ENCODE measurements around the gene TTLL6.
"Not testable (repeated sequence)": the region's sequence is repeated elsewhere in the genome, so short reads cannot be mapped to it uniquely, and the experiment has no call there.

Gene TTLL6

DNA sequence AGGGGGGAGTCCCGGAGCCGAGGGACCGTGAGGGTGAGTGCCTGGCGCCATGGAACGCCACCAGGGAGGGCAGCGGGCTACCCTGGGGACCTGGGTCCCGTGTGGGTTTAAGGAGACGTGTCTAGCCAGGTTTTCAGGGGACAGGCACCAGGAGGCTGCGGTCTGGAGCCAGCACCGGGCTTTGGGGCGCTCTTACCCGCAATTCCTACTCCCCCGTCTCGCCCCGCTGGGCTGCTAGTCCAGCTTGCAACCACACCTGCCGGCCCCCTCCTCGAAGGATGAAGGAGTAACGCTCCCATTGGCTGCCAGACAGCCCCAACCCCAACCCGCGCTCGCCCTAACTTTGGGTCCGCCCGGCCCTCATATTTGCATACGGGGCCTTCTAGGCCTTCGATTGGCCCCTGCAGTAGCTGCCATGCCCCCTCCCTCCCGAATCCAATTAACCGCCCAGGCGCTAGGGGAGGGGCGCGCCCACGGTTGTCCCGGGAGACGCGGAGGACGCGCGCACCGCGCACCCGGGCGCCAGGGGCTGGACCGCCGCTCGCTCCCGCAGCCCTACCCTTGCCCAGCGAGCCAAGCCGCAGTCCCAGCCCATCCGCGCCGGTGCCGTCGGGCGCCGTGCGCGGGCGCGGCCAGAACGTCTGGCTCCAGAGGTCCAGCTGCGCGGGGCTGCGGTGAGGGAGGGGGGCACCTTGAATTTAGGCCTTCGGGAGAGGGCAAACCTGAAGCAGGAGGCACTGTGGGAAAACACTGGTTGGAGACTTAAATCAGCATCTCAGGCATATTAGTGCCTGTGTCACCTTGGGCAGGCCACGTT, at the start of gene TTLL6:
Gene TTLL6, minus strand, starts transcription at position 456 of the 817 bp plus-strand sequence. Its CDS starts 157 bp downstream, at position 299.
- in situ Hi-C loops (cut with MboI; ENCODE audit: low sequenced_read_pairs), result no loop called here

DNA sequence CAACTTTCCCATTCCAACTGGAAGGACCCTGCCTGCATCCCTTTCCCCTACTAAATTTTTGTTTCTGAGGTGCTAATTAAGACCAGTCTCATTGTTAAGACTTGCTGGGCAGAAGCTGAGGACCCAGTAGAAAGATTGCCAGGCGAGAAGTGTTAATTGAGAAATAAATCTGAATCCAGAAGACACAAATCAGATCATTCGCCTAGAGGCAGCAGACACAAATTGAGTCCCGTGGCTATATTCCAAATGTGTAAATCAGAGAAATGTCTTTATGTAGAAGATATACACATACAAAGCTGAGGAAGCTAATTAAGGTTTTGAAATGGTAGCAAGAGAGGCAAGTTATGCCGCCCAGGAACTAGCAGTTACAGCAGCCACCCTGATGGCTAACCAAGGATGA, 43.4 kb upstream of the TTLL6 start:
- in situ Hi-C loops (cut with MboI; ENCODE audit: low sequenced_read_pairs), result no loop called here

DNA sequence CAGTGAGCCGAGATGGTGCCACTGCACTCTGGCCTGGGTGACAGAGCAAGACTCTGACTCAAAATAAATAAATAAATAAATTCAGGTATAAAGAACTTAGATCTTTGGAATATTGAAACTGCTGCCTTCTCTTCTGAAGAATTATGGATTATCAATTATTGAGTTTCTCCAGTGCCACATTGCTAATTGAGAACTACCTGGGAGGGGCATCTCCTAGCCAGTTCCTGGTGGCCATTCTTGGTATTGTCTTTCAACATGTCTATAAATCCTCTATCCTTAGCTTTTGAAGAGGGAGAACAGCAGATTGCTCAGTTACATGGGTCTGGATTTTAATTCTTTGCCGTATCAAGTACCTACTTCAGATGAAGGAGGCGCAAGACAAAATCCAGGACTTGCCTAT, 43.0 kb upstream of the TTLL6 start:
- in situ Hi-C loops (cut with MboI; ENCODE audit: low sequenced_read_pairs), result no loop called here

DNA sequence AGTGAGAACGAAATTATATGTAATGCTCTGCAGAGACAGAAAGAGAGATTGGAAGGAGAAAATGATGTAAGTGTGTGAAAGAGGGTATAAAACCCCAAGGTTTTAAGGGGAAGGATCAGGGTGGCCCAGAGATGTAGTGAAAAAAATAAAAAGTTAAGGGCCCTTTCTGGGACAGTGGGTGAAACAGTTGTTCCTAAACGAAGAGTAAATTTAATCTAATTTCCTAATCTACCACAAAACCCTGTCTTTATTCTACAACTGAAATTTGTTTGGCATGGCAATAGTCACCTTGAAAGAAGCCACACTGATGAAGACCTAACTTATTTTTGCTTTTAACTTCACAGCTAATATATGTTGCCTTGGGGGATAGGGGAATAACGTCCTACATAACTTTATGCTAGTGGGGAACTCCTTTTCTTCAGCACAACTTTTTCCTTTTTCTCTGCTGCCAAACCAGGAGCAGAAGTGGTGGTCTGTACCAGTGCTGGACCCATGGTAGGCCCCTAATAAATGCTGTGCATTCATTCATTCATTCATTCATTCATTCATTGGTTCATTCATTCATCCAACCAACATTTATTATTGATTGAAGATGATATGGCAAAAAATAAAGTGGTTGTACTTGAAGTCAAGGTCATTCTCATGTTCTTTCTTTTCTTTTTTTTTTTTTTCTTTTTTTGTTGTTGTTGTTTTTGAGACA, 39.2 kb upstream of the TTLL6 start:
- in situ Hi-C loops (cut with MboI; ENCODE audit: low sequenced_read_pairs), result no loop called here

DNA sequence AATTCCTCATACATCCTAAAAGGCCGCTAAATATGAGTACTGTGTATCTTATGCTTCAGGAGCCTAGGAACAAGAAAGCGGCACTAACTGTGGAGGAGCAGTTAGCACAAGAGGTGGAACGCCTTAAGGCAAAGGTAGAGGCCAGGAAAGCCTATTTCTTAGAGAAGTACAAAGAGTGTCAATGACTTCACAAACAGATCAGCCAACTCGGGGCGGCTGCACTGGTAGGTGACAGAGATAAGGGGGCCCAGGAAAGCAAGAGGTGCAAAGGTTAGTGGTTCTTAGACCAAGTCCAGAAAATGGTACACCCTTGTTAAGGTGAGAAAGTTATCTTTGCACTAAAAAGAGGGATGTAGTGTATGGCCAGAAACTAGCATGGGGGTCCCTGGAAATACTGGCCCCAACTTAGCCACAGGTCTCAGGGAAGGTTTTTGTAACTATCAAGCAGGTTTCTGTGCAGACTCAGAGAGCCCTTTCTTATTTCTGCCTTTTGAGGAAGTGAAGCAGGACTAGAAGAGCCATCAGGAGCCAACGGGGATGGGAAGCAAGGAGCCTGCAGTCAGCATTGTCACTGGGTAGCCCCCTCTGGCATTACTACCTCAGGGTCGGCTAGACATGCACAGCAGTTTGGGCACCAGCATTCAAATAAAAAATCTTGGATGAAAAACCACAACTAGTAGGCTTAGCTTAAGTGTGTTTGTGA, 37.9 kb upstream of the TTLL6 start:
- in situ Hi-C loops (cut with MboI; ENCODE audit: low sequenced_read_pairs), result no loop called here

DNA sequence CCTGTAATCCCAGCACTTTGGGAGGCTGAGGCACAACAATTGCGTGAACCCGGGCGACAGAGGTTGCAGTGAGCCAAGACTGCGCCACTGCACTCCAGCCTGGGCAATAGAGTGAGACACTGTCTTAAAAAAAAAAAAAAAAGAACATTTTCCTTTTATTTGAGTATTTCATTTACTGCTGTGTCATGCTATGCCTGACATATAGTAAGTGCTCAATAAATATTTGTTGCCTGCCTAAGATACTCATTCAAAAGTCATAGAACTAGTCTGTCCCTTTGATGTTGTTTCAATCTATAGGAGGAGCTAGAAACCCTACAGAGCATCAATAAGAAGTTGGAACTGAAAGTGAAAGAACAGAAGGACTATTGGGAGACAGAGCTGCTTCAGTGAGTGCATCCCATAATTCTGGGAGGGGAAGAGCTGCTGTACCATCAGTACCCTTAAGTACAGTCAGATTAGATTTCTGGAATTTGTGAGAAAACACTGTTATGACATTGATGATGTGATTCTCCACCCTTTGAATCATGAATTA, 33.8 kb upstream of the TTLL6 start:
- in situ Hi-C loops (cut with MboI; ENCODE audit: low sequenced_read_pairs), result no loop called here

DNA sequence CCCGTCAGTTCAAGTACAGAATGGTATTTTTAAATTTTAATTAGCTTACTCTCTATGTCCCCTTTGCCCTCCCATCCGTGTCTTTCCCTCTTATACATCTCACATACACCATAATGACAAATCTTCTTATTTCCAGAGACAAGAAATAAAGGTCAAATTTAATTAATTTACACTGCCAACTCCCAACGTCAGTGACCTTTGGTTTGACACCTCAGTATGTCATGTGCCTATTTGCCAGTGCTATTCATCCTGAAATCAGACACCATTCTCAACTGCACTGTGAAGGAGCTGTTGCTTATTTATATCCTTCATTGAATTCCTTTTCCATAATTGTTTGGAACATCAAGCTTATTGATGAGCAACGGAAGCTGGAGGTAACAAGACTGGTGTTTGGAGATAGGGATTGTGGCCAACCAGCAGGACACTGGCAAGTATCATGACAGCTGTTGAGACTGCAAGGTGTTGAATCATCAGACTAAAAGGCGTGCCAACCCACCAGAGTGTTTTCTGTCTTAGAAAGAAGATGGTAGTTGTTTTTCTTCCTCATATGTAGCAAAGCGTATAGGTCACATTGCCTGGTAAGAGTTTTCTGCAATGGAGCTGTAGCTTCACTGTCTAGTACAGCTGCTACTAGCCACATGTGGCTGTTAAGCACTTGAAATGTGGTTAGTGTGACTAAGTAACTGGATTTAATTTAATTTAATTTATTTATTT, 26.3 kb upstream of the TTLL6 start:
- in situ Hi-C loops (cut with MboI; ENCODE audit: low sequenced_read_pairs), result no loop called here

DNA sequence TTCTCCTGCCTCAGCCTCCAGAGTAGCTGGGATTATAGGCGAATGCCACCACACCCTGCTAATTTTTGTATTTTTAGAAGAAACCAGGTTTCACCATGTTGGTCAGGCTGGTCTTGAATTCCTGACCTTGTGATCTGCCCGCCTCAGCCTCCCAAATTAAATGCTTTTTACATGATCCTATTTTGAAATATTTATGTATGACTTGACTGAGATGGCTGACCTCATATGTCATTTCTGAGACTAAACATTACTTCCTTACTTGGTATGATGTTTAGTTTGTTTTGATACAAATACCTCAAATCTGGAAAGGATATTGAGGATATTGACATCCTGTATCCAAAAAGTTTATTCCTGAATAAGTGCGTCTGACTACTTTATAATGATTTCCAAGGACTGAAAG, 25.7 kb upstream of the TTLL6 start:
- in situ Hi-C loops (cut with MboI; ENCODE audit: low sequenced_read_pairs), result no loop called here

DNA sequence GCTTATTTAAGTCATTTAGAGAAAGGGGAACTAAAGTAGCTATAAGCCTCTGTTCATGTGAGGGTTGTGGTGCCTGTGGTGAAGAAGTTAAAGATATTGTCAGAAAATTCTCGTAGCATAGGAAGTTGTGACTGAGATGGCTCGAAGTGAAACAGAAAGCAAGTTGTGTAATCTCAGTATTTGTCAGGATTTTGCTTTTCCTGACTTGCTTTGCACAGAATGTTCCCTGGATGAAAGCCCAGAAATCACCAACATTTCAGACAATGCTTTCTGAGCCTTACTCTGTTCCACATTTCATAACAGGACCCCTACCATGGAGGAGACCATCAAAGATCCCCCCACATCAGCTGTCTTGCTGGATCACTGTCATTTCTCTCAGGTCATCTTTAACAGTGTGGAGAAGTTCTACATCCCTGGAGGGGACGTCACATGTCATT, 24.4 kb upstream of the TTLL6 start:
- in situ Hi-C loops (cut with MboI; ENCODE audit: low sequenced_read_pairs), result no loop called here

DNA sequence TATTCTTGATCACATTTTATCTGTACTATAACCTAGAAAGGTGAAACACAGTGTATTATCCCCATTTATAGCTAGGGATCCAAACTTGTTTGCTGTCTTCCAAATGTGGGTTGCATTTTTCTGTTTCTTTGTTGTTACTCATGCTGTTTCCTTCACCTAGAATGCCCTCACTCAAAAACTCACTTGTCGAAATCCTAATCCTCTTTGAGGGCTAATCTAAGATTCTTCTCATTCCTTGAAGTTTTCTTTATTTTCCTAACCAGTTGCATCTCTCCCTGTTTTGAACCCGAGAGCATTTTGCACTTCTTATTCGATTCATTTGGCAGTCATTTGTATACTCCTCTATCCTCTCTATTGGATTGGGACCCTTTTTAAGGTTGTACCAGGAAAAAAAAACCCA, 23.4 kb upstream of the TTLL6 start:
- in situ Hi-C loops (cut with MboI; ENCODE audit: low sequenced_read_pairs), result no loop called here

DNA sequence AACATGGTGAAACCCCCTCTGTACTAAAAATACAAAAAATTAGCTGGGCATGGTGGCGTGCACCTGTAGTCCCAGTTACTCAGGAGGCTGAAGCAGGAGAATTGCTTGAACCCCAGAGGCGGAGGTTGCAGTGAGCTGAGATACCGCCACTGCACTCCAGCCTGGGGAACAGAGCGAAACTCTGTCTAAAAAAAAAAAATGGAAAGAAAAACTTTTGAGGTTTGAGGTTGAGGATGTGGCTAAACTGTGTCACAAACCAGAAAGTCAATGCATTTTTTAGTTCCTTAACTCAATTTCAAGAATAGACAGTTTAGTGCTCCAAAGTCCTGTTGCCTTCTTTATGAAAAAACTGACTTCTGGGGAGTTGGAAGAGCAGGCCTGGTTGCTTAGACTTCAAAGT, 20.4 kb upstream of the TTLL6 start:
- in situ Hi-C loops (cut with MboI; ENCODE audit: low sequenced_read_pairs), result not testable (repeated sequence)

DNA sequence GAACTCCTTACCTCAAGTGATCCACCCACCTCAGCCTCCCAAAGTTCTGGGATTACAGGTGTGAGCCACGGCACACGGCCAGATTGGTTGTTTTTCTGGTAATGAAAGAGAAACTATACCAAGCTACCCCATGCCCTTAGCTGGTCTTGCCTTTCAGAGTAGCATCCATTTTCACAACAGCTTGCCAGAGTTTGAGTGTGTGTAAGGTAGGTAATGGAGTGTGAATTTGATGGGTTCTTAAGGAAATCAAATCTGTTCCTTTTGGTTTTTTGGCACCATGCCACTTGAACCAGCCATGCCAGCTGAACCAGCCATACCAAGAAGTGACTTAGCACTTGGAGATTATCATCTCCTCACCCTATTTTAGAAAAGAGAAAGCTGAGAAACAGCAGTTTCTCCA, 18.9 kb upstream of the TTLL6 start:
- in situ Hi-C loops (cut with MboI; ENCODE audit: low sequenced_read_pairs), result no loop called here

DNA sequence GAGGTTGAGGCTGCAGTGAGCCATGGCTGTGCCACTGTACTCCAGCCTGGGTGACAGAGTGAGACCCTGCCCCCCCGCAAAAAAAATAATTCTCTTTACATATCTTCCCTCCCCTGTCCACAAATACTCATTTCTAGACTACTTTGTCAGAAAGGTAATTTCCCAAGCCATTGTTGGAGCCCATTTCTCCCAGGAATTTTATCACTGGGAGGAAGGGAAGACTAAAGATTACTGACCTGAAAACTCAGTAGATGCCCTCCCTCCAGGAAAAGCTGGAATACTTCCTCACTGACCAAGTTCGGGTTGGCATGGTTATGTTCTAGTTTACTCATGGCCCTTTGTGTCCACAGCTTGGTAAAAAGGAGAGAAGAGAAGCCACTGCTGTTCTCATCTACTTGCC, 17.9 kb upstream of the TTLL6 start:
- in situ Hi-C loops (cut with MboI; ENCODE audit: low sequenced_read_pairs), result no loop called here

DNA sequence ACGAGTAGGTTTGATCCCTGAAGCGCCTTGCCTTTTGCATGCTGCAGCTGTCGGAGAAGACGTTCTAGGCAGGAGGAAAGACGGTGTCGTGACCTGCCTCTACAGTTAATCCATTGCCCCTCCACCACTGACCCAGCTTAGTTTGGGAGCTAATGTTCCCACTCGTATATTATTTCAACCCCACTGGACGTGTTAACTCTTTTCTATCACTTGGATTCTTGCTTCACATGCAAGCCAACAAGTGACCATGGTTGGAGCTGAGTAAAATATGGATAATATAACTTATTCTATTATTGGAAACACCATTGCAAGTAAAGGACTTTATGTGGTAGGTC, 14.5 kb upstream of the TTLL6 start:
- in situ Hi-C loops (cut with MboI; ENCODE audit: low sequenced_read_pairs), result no loop called here

DNA sequence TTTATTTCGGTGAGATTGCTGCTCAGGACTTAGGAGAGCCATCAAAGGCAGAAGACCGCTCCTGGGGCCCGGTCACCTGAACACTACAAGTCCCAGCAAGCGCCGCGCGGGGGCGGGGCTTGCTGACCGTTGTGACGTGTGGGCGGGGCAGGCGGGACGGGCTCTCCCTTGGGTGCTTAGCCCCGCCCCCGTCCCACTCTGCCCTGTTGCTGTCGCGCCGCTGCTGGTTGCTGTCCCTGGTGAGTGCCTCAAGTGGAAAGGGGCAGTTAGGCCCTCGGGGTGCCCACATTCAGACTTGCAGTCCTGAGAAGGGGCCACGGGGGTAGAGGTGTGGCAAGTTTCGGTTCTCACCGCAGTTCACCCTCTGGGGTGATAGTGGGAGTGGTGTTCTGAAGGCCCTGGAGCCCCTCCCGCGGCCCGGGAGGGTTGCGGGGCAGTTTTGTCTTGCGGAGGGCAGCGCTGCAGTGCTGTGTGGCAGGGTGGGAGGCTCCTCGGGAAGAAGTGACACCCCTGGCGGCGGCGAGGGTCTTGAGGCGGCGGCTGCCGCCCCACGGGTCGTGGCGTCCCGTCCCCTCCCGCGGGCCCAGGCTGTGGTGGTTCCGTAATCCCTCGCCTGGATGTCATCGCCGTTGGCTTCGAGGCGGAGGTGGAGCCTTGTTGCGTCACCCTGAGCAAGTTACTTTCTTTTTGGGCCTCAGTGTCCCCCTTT, 14.0 kb upstream of the TTLL6 start, which contains the start of gene CALCOCO2:
Gene CALCOCO2, plus strand, starts transcription at position 196 of the 709 bp plus-strand sequence. CDS start 10,673 bp downstream, outside the sequence.
- in situ Hi-C loops (cut with MboI; ENCODE audit: low sequenced_read_pairs), result no loop called here

DNA sequence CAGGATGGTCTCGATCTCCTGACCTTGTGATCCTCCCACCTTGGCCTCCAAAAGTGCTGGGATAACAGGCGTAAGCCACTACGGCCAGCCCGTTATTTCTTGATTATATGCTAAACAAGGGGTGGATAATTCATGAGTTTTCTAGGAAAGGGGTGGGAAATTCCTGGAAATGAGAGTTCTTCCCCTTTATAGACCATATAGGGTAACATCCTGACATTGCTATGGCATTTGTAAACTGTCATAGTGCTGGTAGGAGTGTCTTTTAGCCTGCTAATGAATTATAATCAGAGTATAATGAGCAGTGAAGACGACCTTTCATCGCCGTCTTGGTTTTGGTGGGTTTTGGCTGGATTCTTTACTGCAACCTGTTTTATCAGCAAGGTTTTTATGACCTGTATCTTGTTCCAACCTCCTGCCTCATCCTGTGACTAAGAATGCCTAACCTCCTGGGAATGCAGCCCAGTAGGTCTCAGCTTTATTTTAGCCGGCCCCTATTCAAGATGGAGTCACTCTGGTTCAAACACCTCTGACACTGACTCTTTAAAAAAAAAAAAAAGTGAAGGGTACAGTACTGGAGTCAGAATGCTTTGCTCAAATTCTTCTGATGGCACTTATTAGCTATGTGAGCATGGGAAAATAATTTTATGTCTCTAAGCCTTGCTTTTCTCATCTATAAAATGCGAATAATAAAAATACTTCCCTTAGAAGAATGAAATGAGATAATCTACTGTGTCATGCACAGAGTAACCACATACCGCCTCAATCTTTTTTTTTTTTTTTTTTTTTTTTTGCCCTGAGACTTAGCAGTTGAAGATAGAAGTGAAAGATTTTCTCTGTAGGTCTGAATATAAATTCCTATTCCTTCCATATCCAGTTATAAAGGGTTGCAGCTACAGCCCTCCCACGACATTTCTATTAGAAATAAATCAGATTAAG, 8.7 kb upstream of the TTLL6 start:
- in situ Hi-C loops (cut with MboI; ENCODE audit: low sequenced_read_pairs), result no loop called here

DNA sequence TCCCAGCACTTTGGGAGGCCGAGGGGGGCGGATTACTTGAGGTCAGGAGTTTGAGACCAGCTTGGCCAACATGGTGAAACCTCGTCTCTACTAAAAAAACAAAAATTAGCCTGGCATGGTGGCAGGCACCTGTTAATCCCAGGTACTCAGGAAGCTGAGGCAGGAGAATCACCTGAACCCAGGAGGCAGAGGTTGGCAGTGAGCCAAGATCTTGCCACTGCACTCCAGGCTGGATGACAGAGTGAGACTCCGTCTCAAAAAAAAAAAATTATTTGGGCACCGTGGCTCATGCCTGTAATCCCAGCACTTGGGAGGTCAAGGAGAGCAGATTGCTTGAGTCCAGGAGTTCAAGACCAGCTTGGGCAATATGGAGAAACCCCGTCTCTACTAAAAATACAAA, 3.9 kb upstream of the TTLL6 start:
- in situ Hi-C loops (cut with MboI; ENCODE audit: low sequenced_read_pairs), result not testable (repeated sequence)

DNA sequence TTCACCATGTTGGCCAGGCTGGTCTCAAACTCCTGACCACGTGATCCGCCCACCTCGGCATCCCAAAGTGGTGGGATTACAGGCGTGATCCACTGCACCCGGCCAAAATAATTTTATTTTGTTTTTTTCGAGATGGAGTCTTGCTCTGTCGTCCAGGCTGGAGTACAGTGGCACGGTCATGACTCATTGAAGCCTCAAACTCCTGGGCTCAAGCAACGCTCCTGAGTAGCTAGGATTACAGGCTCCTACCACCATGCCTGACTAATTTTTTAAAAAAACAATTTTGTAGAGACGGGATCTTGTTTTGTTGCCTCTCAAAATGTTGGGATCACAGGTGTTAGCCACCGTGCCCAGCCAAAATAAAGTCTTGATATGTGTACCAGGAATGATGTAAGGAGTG, 2.4 kb upstream of the TTLL6 start:
- in situ Hi-C loops (cut with MboI; ENCODE audit: low sequenced_read_pairs), result no loop called here

DNA sequence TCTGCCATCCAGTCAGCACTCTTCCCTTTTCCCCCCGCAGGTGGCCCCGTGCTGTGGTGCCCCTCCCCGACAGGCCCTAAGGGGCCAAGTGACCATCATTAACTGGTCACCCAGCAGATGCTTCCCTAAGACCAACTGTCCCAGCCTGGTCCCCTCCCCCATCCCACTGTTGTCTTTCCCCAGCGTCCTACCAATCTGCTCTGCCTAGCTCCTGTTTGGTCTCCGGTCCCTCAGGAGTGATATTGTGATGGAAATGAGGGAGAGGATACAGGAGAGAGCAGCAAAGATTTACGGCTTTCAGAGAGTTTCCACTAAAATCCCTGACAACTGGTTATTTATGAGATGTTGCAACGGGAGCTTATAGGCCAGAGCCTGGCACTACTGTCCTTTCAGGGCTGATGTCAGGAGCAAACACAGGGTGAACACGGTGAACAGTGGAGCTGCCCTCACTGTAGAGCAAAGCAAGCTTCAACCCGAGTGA, 1.4 kb upstream of the TTLL6 start:
- in situ Hi-C loops (cut with MboI; ENCODE audit: low sequenced_read_pairs), result no loop called here

All from HL-60/S4 treated with phorbol 12-myristate 13-acetate at 8.2 ng/mL for 4 days and 3 days (cell line).